HG03280 (cell line): ENCODE data around the gene DVL2.
"Not testable (repeated sequence)": the region's sequence is repeated elsewhere in the genome, so short reads cannot be mapped to it uniquely, and the experiment has no call there.

Source experiments
- ATAC-seq: cut with Tn5 transposase; IDR thresholded peaks from one replicate; pipeline ENCODE4 v1.9.1; 2021; ENCODE audit warnings: mild to moderate bottlenecking, moderate library complexity; ENCODE audit not compliant: unreplicated experiment

Gene DVL2

DNA sequence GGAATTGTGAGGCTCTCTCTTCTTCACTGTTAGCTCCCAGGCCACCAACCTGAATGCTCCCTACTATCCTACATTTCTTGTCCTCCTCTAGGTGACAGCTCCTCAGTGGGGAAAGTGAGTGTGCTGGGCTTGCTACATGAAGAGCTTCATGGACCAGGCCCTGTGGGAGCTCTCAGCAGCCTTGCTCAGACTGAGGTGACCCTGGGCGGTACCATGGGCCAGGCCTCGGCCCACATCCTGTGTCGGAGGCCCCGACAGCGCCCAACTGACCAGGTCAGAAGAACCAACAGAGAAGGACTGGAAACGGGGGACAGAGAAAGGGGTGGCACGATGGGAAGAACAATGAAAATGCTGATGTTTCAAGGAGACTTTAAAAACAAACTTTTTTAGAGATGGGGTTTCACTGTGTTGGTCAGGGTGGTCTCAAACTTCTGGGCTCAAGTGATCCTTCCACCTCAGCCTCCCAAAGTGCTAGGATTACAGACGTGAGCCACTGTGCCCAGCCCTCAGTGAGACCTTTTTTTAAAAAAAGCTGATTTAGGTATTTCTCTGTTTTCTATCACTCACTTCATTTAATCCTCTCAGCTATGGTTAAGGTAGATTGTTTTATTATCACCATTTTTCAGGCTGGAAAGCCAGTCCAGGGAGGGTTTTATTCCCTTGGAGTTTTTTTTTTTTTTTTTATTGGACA lies 22.6 kb upstream of the DVL2 start:
- ATAC-seq = no peak

GRCh38 chr17:7254511-7254910 lies 20.2 kb upstream of the DVL2 start:
- ATAC-seq = no peak

- ATAC-seq = no peak
These were observed 18.8 kb upstream of the DVL2 start for GRCh38 chr17:7253082-7253481.

- peak; percentile 50 for ATAC-seq
These were observed 18.1 kb upstream of the DVL2 start, which contains the start of gene ELP5 for GRCh38 chr17:7252176-7253043. Gene ELP5 (plus strand): TSS chr17:7252215. CDS start chr17:7252551, 336 bp downstream.

- peak; percentile 84 for ATAC-seq
These were observed 17.4 kb upstream of the DVL2 start, which contains the start of gene CTDNEP1 for GRCh38 chr17:7251661-7252175. Gene CTDNEP1 (minus strand): TSS chr17:7251734. CDS start chr17:7251296, 438 bp downstream.

DNA sequence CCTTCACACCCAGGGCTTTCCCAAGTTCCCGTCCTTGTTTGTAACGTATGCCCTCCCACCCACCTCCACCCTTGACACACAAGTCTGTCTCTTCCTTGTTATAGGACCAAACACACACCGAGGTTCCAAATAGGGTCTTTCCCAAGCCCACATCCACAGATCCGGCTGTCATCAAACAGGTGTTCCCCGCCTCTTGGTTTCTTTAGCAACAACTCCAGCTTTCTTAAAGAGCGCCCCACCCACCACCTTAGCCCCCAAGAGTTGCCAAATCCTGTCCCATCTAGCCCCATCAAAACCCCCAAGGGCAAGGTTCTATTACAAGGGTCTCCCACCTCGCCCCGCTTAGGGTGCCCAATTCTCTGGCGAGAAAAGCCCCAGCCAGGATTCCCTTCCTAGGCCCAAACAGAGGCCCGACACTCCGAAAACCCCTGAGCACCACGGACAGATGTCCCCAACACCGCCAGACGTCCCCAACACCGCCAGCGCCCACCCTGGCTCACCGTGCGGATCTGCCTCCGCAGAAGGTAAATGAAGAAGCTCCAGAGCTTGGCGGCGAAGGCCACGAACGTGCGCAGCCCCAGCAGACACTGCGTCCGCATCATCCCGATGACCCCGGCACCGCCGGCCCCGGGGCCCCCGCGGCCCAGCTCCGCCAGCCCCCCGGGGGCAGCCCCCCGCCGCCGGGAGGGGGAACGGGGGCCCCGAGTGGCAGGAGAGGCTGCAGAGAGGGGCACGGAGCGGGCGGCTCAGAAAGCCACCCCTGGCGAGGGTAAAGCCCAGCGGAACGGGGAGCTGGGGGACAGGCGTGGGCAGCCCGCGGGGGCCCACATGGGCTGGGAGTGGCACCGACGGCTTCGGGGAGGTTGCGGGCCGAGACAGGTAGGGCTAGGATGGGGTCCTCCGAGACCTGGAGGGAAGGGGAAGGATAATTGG lies 16.6 kb upstream of the DVL2 start:
- ATAC-seq = no peak

GRCh38 chr17:7249830-7250229 lies 15.5 kb upstream of the DVL2 start:
- no peak for ATAC-seq

- ATAC-seq = no peak
These were observed 14.9 kb upstream of the DVL2 start for GRCh38 chr17:7249214-7249613.

DNA sequence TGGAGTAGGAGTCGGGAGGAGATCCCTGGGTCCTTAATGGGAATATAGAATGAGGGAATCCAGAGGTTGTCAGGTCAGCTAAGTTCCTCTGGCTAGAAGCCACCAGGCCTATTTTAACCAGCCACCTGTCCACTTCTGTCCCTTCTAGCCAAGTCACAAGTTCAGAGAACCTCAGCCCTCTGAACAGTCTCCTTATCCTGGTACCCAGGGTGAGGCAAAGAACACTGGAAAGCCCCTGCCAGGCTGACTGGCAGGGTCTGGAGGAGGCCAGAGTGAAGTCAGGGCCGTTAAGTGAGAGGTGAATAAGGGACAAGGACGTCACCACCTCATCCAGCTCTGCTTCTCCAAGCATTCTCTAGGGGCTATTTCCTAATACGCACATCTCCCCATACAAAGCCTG lies 14.5 kb upstream of the DVL2 start:
- ATAC-seq = no peak

- ATAC-seq = no peak
These were observed 12.5 kb upstream of the DVL2 start for GRCh38 chr17:7246779-7247178.

- ATAC-seq = not testable (repeated sequence)
These were observed 9.5 kb upstream of the DVL2 start for GRCh38 chr17:7243838-7244237.

- no peak for ATAC-seq
These were observed 9.1 kb upstream of the DVL2 start for GRCh38 chr17:7243453-7243729.

- peak; percentile 39 for ATAC-seq
These were observed 8.6 kb upstream of the DVL2 start for GRCh38 chr17:7242717-7243452.

DNA sequence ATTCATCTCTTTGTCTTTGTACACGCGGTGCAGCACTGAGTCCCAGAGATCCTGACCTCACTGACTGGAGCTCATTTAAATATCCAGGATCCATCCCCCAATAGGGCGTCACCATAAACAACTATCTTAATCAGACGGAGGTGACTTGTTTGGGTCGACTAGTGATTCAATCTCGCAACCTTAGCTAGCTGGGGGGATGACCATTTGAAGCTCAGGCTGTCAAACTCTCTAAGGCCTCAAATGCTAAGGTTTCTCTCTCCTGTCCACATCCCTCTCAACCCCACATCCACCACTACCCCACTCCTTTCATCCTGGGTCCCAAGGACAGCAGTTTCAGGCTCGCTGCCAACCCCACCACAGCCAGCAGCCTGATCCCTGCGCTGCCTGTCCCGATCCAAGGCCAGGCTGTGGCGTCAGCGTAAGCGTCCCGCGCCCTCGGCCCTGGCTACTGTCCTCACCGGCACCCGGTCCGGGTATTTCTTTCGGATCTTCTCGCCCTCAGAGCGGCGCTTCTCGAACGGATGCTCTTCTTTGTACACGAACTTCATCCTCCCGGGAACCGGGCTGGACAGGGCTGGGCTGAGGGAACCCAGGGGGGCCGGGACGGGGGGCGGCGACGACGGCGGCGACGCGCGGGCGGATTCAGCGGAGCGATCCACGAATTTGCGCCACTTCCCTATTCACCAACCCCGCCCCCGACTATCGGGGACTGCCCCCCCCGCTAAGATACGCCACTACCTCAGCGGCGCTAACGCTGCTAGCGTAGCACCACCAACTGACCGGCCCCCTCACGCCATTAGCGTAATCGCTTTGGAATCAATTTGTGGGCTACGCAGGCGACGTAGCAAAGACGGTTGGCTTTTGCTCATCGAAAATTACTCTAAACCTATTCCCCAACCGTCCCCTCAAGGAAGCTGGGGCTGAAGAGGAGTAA lies 7.7 kb upstream of the DVL2 start, which contains the start of gene GABARAP:
TSS of gene GABARAP (minus strand) at position 667 of the 934 bp plus-strand sequence. CDS start at position 548, 119 bp downstream.
- peak; percentile 31 for ATAC-seq

DNA sequence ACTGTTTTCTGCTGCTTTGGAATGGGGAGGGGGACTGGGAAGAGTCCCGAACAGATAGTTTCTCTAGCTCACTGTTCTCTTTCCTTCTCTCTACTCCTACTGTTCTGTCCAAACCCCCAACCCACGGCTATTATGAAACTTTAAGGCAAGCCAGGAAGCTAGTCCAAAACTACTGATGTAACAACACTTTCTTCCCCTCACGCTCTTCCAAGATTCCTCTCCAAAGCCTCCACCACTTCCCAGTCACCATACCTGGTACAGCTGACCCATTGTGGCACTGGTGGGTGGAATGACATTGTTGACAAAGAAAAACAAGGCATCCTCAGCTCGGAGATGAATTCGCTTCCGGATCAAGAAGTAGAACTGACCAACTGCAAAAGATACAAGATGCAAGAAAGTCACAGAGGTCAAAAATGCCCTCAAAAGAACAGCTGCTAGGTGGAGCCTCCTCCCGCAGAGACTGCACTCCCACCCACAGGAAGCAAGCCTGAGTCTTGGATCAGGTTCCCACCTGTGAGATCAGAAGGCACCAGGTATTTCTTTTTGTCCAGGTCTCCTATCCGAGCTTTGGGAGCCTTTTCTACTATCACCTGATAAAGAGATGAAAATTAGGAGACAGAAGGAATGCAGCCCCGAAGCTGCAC lies 6.9 kb upstream of the DVL2 start:
- no peak for ATAC-seq

GRCh38 chr17:7240375-7240774 lies 6.1 kb upstream of the DVL2 start:
- ATAC-seq = no peak

DNA sequence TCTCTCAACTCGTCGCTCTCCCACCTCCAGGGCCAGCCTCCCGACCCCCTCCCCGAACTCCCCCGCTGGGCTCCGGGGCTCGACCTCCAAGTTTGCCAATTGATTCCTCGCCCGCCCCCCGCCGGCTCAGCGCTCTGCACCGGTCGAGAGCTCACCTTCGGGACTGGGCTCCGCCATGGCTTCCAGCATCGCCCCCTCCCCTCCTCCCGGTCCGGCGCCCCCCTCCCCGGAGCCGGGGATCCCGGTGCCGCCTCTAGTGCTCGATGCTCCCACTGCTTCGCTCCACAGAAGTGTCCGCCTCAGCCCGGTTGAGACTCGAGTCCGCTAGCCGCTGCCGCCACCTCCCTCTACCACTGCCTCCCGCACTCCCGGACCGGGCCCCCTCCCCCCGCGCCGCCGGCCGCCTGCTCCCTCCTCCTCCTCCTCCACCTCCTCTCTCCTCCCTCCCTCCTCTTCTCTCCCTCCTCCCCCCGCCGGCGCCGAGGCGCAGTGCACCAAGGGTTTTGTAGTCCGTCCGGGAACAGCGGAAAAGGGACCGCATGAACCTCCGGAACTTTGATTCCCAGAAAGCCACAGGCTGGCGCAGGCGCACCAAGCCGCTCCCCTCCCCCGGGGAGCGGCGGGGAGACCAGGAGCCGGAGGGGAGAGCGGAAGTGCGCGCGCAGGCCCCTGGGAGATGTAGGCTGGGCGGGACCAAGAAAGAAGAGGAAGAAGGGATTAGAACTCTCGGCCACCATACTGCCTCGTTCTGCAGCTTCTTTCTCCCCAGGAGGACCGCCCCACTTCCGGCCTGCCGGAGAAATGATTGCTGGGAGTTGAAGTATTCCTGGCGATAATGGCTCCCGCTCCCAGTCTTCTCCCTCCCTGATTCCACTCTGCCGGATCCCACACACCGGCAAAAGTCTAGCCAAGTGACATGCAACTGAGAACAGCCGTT lies 5.0 kb upstream of the DVL2 start, which contains the start of gene PHF23:
TSS of gene PHF23 (minus strand) at position 367 of the 937 bp plus-strand sequence. CDS start at position 189, 178 bp downstream.
- ATAC-seq = peak; percentile 52
